HG03060 (cell line): ENCODE data around the gene LRRC7.

ENCODE experiments used
- ATAC-seq: cut with Tn5 transposase; IDR thresholded peaks from one replicate; pipeline ENCODE4 v1.9.1; 2021; ENCODE audit warnings: low read depth, moderate number of reproducible peaks; ENCODE audit not compliant: unreplicated experiment

LRRC7 gene

GRCh38 chr1:69567652-69568420 lies at the start of gene LRRC7:
Gene LRRC7 (plus strand): TSS chr1:69567922. CDS start chr1:69568640, 718 bp downstream.
- no peak for ATAC-seq

GRCh38 chr1:69519006-69519405 lies 48.7 kb upstream of the LRRC7 start:
- no peak for ATAC-seq

- ATAC-seq, result no peak
These were observed 47.4 kb upstream of the LRRC7 start for GRCh38 chr1:69520326-69520725.

GRCh38 chr1:69523032-69523431 lies 44.7 kb upstream of the LRRC7 start:
- no peak for ATAC-seq

GRCh38 chr1:69523461-69523860 lies 44.3 kb upstream of the LRRC7 start:
- no peak for ATAC-seq

GRCh38 chr1:69524015-69524414 lies 43.7 kb upstream of the LRRC7 start:
- no peak for ATAC-seq

- no peak for ATAC-seq
These were observed 40.4 kb upstream of the LRRC7 start for GRCh38 chr1:69527273-69527672.

- ATAC-seq, result no peak
These were observed 39.3 kb upstream of the LRRC7 start for GRCh38 chr1:69528376-69528775.

- ATAC-seq, result no peak
These were observed 34.4 kb upstream of the LRRC7 start for GRCh38 chr1:69533343-69533742.

GRCh38 chr1:69534829-69535228 lies 32.9 kb upstream of the LRRC7 start:
- ATAC-seq, result no peak

GRCh38 chr1:69535490-69535889 lies 32.2 kb upstream of the LRRC7 start:
- ATAC-seq, result no peak

- ATAC-seq, result no peak
These were observed 27.7 kb upstream of the LRRC7 start for GRCh38 chr1:69540052-69540451.

- ATAC-seq, result no peak
These were observed 16.0 kb upstream of the LRRC7 start for GRCh38 chr1:69551476-69552324.

- ATAC-seq, result no peak
These were observed 14.0 kb upstream of the LRRC7 start for GRCh38 chr1:69553726-69554125.

GRCh38 chr1:69568421-69569174 lies 876 bp downstream of the LRRC7 start:
- no peak for ATAC-seq

- no peak for ATAC-seq
These were observed 1.4 kb downstream of the LRRC7 start for GRCh38 chr1:69569175-69569541.

GRCh38 chr1:69569576-69570328 lies 2.0 kb downstream of the LRRC7 start:
- no peak for ATAC-seq

GRCh38 chr1:69570356-69570755 lies 2.6 kb downstream of the LRRC7 start:
- ATAC-seq, result no peak

- ATAC-seq, result no peak
These were observed 5.2 kb downstream of the LRRC7 start for GRCh38 chr1:69572921-69573320.

- ATAC-seq, result no peak
These were observed 6.2 kb downstream of the LRRC7 start for GRCh38 chr1:69573911-69574310.
